NB4 (cell line): ENCODE data around the gene BRME1.

ENCODE experiments used
- POLR2A ChIP-seq: IDR thresholded peaks from 2 replicates; pipeline ENCODE4 v1.6.1; 2011; ENCODE audit warnings: mild to moderate bottlenecking; ENCODE audit not compliant: insufficient read length; ENCODE audit errors: extremely low read depth
- TF ChIP-seq, protein P1 (sequence below): IDR thresholded peaks from one replicate; pipeline ENCODE4 v1.5.1; 2012; ENCODE audit warnings: low read depth, low read length

DNA sequence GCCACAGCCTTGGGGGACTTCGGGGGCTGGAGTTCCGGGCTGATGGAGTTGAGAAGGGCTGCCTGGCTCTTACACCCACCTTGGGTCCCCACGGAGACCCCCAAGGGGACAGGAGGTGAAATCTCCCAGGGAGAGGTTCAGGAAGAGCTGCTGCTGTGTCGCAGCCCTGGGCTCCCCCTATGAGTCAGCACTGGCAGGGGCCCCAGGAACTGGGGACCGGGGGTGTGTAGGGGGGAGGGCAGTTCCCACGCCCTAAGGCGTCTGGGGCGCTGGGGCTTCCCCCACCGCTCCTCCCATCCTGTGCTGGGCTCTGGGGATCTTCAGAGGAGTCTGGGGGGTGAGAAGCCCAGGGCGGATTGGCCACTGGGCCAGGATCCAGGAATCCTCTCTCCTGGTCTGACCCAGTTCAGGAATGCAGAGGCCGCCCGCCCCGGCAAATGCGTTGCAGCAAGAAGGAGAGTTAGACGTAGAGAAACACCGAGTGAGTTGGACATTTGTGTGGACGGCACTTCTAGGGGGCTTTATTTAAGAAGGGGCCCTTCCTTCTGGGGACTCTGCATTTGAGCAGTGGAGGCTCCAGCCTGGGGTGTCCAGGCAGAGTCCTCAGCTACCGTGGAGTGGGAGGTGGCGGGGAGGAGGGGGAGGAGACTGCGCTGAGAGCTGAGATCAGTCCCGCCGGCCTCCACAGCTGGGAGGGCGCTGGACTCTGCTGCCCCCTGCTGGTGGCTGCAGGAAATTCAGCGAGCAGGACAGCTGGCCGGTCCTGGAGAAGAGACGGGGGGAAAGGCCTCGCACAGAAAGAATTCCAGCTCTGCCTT is 44.0 kb downstream of the BRME1 start:
- TF ChIP-seq, protein P1, sequence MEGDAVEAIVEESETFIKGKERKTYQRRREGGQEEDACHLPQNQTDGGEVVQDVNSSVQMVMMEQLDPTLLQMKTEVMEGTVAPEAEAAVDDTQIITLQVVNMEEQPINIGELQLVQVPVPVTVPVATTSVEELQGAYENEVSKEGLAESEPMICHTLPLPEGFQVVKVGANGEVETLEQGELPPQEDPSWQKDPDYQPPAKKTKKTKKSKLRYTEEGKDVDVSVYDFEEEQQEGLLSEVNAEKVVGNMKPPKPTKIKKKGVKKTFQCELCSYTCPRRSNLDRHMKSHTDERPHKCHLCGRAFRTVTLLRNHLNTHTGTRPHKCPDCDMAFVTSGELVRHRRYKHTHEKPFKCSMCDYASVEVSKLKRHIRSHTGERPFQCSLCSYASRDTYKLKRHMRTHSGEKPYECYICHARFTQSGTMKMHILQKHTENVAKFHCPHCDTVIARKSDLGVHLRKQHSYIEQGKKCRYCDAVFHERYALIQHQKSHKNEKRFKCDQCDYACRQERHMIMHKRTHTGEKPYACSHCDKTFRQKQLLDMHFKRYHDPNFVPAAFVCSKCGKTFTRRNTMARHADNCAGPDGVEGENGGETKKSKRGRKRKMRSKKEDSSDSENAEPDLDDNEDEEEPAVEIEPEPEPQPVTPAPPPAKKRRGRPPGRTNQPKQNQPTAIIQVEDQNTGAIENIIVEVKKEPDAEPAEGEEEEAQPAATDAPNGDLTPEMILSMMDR: peak; percentile 83
- no peak for TF ChIP-seq POLR2A
